ENCODE measurements around the gene LMO7. TPM values are rescaled to one million over a fixed set of nuclear protein-coding genes. Genes with fewer than 3 reads are reported as not detected.

The LMO7 gene
- total and polyA plus RNA-seq, 2 of the 8 experiments (the other 6 are each of a cell fraction or from before 2014, with no cell fraction given), result 8.1 to 28.3 TPM

DNA sequence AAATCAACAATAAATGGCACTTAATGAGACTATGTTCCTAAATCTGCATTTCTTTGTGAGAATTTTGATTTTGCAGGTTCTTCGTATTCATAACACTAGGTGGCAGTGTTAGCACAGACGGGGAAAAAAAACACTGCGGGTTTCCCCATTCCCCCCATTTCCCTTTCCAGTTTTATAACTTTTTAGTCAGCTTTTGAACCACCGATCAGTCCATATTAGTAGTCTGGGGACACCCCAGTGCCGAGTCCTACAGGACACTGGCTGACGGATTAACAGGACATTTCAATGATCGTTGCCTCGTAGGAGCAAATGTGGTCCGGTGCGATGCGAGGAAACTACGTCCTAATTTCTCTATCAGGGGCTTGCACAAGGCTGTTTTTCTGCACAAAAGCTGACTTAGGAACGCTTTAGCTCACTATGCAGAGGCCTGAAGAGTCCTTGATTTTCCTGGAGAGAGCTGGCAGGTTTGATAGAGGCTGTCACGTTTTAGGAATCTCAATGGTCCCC is 234.3 kb downstream of the LMO7 start (continued):
- TF ChIP-seq, protein P1, sequence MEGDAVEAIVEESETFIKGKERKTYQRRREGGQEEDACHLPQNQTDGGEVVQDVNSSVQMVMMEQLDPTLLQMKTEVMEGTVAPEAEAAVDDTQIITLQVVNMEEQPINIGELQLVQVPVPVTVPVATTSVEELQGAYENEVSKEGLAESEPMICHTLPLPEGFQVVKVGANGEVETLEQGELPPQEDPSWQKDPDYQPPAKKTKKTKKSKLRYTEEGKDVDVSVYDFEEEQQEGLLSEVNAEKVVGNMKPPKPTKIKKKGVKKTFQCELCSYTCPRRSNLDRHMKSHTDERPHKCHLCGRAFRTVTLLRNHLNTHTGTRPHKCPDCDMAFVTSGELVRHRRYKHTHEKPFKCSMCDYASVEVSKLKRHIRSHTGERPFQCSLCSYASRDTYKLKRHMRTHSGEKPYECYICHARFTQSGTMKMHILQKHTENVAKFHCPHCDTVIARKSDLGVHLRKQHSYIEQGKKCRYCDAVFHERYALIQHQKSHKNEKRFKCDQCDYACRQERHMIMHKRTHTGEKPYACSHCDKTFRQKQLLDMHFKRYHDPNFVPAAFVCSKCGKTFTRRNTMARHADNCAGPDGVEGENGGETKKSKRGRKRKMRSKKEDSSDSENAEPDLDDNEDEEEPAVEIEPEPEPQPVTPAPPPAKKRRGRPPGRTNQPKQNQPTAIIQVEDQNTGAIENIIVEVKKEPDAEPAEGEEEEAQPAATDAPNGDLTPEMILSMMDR (IDR thresholded peaks at IDR 0.05; ENCODE audit: control extremely low read depth in 1 of 3, insufficient read depth in 1 of 3, low read depth in 1 of 3, low read length in 3 of 3), result peak in 2 of 3 experiments; percentile 43; a peak in 2 of 4 replicates
- TF ChIP-seq SP2 (IDR thresholded peaks at IDR 0.05; ENCODE audit: low read length), result no peak
- TF ChIP-seq RAD21 (IDR thresholded peaks at IDR 0.05 in 1 of 2, conservative IDR thresholded peaks at IDR 0.05 in 1 of 2; ENCODE audit: low read depth in 2 of 2, low read length in 2 of 2), result peak; percentile 64 to 65
- no peak for TF ChIP-seq EP300 (IDR thresholded peaks at IDR 0.05; ENCODE audit: borderline replicate concordance in 1 of 2, low read depth in 2 of 2, low read length in 2 of 2)
